ENCODE results near the gene MAP3K1. TPM values are rescaled to one million over a fixed set of nuclear protein-coding genes. Genes with fewer than 3 reads are reported as not detected.
"Not testable (repeated sequence)": the region's sequence is repeated elsewhere in the genome, so short reads cannot be mapped to it uniquely, and the experiment has no call there.

The MAP3K1 gene
- total and polyA plus RNA-seq, 5 donors from 2014 or later: 64.3 to 110 (median 81.1) TPM

DNA sequence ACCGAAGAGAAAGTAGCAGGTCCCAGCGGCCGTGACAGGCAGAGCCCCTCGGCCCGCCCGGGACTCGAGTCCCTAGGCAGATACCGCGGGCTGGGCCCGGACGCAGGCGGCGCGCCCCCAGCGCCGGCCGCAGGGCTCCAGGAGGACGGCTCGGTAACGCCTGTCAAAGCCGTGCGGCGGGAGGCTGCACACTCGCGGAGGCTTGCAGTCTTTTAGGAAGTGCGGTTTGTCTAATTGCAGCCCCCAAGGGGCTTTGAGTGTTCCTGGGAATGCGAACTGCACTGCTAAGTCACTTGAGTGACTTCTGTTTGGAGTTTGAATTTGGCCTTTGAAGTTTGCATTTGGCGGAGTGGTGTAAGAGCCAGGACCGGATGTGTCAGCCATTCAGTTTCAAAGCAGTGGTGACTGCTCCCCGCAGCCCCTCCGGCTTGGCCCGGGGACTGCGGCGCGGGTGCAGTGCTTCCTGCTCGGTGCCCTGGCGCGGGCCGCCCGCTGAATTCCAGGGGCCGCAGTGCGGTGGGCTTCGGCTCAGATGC lies 1.3 kb downstream of the MAP3K1 start:
- H3K4me1 Mint-ChIP-seq: peaks cover 30 to 52% (median 41%) of the 10 kb centered on the region in 4 donors

DNA sequence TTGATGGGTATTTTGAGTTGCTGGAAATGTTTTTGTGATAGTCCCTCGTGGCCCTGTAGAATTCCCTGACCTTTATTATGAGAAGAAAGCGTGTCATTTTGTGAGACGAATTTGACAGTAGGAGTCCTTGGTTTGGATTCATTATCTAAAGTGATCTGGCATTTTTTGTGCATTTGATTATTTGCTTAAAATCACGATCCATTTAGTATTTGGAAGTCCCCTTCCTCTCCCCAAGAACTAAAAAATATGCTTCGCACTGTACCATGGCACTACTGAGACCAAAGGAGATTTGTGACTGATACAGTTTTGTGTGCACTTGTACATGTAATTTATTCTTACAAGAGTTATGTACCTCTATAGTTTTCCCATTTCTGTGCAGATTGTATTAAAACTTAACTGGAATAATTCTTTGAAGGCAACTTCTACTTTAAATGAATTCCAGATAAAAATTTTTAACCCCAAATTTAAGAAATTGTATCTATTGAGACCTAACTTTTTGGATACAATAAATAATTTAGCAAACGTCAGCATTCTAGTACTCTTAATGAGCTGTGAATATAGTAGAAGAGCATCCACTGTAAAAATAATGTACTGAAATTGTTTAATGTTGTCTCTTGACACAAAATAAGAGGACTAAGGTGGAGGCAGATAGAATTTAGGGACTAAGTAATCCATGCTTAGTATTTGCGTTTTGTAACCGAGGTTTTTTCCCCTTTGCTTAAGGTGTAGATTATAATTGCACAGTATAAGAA lies 2.1 kb downstream of the MAP3K1 start:
- Mint-ChIP-seq H3K36me3 (peaks cover 11% of the 10 kb centered on the region), H3K9me3 (peaks cover 0 to 2% (median 0%) of the 10 kb centered on the region in 7 donors), H3K27ac (peak overlapping the region; percentile 91 to 97 (median 93)), H3K4me1 (peaks cover 32 to 60% (median 46%) of the 10 kb centered on the region in 4 donors), H3K27me3 (peaks cover 6% of the 10 kb centered on the region), H3K4me3 (peak overlapping the region; percentile 96 to 100 (median 96))
- Histone ChIP-seq H3K27ac (ENCODE audit: insufficient read depth, low read length, poor library complexity, severe bottlenecking) (peak overlapping the region; percentile 90), H3K27me3 (ENCODE audit: control insufficient read depth, insufficient read depth, low read length) (no peaks in the 10 kb centered on the region), H3K4me3 (ENCODE audit: low read depth, low read length) (peak overlapping the region; percentile 98), H3K9me3 (ENCODE audit: control insufficient read depth in 2 of 2, low read length in 2 of 2) (no peaks in the 10 kb centered on the region), H3K36me3 (ENCODE audit: control insufficient read depth, insufficient read depth, low read length) (peaks cover 8% of the 10 kb centered on the region), H3K4me1 (ENCODE audit: control insufficient read depth, insufficient read depth, low read length, poor library complexity, severe bottlenecking) (peaks cover 48% of the 10 kb centered on the region)
- ATAC-seq (ENCODE audit: low read depth in 2 of 2) (no peak), DNase-seq (peak in 1 of 3 donors; percentile 38)

More for the DNA sequence above, 1.3 kb downstream of the MAP3K1 start:
- peaks cover 9% of the 10 kb centered on the region for H3K36me3 Mint-ChIP-seq
- peaks cover 6% of the 10 kb centered on the region for H3K27me3 Mint-ChIP-seq
- Histone ChIP-seq H3K4me1 (ENCODE audit: control insufficient read depth, insufficient read depth, low read length, poor library complexity, severe bottlenecking) (peaks cover 40% of the 10 kb centered on the region), H3K27ac (ENCODE audit: insufficient read depth, low read length, poor library complexity, severe bottlenecking) (peak overlapping the region; percentile 90), H3K36me3 (ENCODE audit: control insufficient read depth, insufficient read depth, low read length) (peaks cover 8% of the 10 kb centered on the region), H3K9me3 (ENCODE audit: control insufficient read depth in 2 of 2, low read length in 2 of 2) (no peaks in the 10 kb centered on the region), H3K4me3 (ENCODE audit: low read depth, low read length) (peak overlapping the region; percentile 98), H3K27me3 (ENCODE audit: control insufficient read depth, insufficient read depth, low read length) (no peaks in the 10 kb centered on the region)
- H3K4me3 Mint-ChIP-seq: peak overlapping the region; percentile 96 to 100 (median 96)
- peak overlapping the region; percentile 91 to 97 (median 93) for H3K27ac Mint-ChIP-seq
- H3K9me3 Mint-ChIP-seq: peaks cover 0 to 2% (median 0%) of the 10 kb centered on the region in 7 donors
- DNase-seq: peak; percentile 58 to 89 (median 73)
- ATAC-seq (ENCODE audit: low read depth in 2 of 2): peak; percentile 26 to 35

DNA sequence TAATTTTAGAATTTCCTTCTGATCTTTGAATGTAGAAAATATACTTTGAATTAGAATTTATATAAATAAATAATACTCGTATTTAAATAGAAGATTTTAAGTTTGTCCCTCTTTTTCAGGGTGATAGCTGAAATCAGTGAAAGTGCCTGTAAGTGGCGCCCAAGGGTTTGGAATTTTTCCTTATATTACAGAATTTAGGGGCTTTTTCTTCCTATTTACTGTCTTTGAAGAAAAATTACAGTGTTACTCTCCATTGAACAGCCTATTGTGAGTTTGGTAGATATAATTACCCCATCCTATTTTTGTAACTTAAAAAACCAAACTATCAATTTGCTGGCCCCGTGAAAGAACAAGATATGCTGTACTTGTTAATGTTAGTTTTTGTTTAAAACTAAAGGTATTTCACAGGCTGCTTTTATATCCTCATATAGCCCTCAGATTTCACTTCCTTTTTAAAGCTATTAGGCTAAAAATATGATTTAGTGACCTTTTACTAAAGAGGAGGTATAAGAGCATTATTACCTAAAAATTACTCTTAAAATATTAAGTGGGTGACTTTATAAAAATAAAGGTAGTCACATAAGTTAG lies 3.2 kb downstream of the MAP3K1 start:
- peaks cover 0 to 2% (median 0%) of the 10 kb centered on the region in 7 donors for H3K9me3 Mint-ChIP-seq
- peaks cover 10% of the 10 kb centered on the region for H3K36me3 ChIP-seq (ENCODE audit: control insufficient read depth, insufficient read depth, low read length)
- H3K27ac Mint-ChIP-seq: peak overlapping the region; percentile 72 to 94 (median 89)
- peaks cover 6% of the 10 kb centered on the region for H3K27me3 Mint-ChIP-seq
- H3K36me3 Mint-ChIP-seq: peaks cover 20% of the 10 kb centered on the region
- peak overlapping the region; percentile 84 to 100 (median 94) for H3K4me3 Mint-ChIP-seq
- no peaks in the 10 kb centered on the region for H3K27me3 ChIP-seq (ENCODE audit: control insufficient read depth, insufficient read depth, low read length)
- peak overlapping the region; percentile 98 for H3K4me3 ChIP-seq (ENCODE audit: low read depth, low read length)
- peaks cover 59% of the 10 kb centered on the region for H3K4me1 ChIP-seq (ENCODE audit: control insufficient read depth, insufficient read depth, low read length, poor library complexity, severe bottlenecking)
- ATAC-seq (ENCODE audit: low read depth in 2 of 2) (no peak), DNase-seq (no peak)
- H3K4me1 Mint-ChIP-seq: peaks cover 43 to 63% (median 57%) of the 10 kb centered on the region in 4 donors
- peak overlapping the region; percentile 72 for H3K27ac ChIP-seq (ENCODE audit: insufficient read depth, low read length, poor library complexity, severe bottlenecking)
- no peaks in the 10 kb centered on the region for H3K9me3 ChIP-seq (ENCODE audit: control insufficient read depth in 2 of 2, low read length in 2 of 2)

DNA sequence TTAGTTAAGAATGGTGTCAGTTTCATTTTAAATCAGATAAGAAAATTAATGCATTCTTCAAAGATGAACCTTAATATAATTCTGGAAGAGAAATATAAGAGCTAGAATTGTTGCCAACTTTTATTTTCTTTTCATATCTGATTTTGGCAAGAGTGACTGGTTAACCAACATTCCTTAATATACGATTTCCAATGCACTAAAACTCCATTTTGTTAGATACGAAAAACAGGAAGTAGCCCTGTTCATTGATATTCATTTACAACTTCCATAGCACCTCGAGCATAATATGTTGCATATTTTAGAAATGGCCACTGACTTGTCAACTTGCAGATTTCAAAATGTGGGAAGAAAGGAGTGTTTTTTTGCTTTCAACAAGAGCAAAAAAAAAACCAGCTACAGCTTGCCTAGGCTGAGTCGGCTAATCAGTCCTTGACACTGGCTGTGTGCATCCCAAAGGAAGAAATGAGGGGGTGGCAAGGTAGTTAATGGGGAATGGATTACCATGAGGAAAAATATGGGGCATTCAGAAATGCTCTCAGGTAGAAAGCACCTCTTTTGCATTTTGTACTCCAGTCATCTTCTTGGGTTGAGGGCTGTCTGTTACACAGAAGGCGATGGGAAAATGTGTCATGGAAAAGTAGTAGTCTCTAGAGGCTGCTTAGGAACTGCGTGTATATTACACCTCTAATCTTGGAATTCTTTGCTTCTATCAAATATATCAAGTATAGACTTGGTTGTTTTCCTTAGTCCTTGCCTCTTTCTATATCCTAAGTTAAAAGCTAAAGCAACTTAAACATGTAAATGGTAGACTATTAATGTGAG lies 3.9 kb downstream of the MAP3K1 start:
- Mint-ChIP-seq H3K4me3 (peak overlapping the region; percentile 81 to 91 (median 86)), H3K27me3 (peaks cover 2% of the 10 kb centered on the region), H3K4me1 (peaks cover 46 to 64% (median 55%) of the 10 kb centered on the region in 4 donors), H3K36me3 (peaks cover 20% of the 10 kb centered on the region), H3K27ac (peak overlapping the region; percentile 72 to 94 (median 89)), H3K9me3 (peaks cover 0 to under 1% (median 0%) of the 10 kb centered on the region in 7 donors)
- H3K27ac ChIP-seq (ENCODE audit: insufficient read depth, low read length, poor library complexity, severe bottlenecking): peak overlapping the region; percentile 72
- DNase-seq (no peak), ATAC-seq (ENCODE audit: low read depth in 2 of 2) (no peak)
- H3K36me3 ChIP-seq (ENCODE audit: control insufficient read depth, insufficient read depth, low read length): peaks cover 11% of the 10 kb centered on the region
- H3K27me3 ChIP-seq (ENCODE audit: control insufficient read depth, insufficient read depth, low read length): no peaks in the 10 kb centered on the region
- H3K9me3 ChIP-seq (ENCODE audit: control insufficient read depth in 2 of 2, low read length in 2 of 2): no peaks in the 10 kb centered on the region
- peak overlapping the region; percentile 98 for H3K4me3 ChIP-seq (ENCODE audit: low read depth, low read length)
- peaks cover 62% of the 10 kb centered on the region for H3K4me1 ChIP-seq (ENCODE audit: control insufficient read depth, insufficient read depth, low read length, poor library complexity, severe bottlenecking)

DNA sequence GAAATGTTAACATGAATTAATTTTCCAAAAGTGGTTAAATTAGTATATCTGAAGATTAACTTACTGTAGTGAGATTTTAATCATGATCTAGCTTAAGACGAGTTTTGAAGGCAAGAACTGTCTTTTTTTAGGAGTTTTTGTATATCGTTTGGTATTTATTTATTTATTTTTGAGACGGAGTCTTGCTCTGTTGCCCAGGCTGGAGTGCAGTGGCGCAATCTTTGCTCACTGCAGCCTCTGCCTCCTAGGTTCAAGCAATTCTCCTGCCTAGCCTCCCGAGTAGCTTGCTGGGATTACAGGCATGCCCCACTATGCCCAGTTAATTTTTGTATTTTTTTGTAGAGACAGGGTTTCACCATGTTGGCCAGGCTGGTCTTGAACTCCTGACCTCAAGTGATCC lies 6.5 kb downstream of the MAP3K1 start:
- H3K27me3 Mint-ChIP-seq; H3K27me3 ChIP-seq (ENCODE audit: control insufficient read depth, insufficient read depth, low read length); H3K9me3 Mint-ChIP-seq; ATAC-seq (ENCODE audit: low read depth in 2 of 2); H3K9me3 ChIP-seq (ENCODE audit: control insufficient read depth in 2 of 2, low read length in 2 of 2); DNase-seq: not testable (repeated sequence)
- peak overlapping the region; percentile 98 for H3K4me3 ChIP-seq (ENCODE audit: low read depth, low read length)
- peaks cover 24% of the 10 kb centered on the region for H3K36me3 Mint-ChIP-seq
- H3K27ac ChIP-seq (ENCODE audit: insufficient read depth, low read length, poor library complexity, severe bottlenecking): peak overlapping the region; percentile 6
- H3K27ac Mint-ChIP-seq: peak overlapping the region in 2 of 3 donors; percentile 35 to 87
- peaks cover 15% of the 10 kb centered on the region for H3K36me3 ChIP-seq (ENCODE audit: control insufficient read depth, insufficient read depth, low read length)
- peaks cover 52 to 86% (median 78%) of the 10 kb centered on the region in 4 donors for H3K4me1 Mint-ChIP-seq
- H3K4me3 Mint-ChIP-seq: peak overlapping the region; percentile 72 to 83 (median 74)
- peaks cover 88% of the 10 kb centered on the region for H3K4me1 ChIP-seq (ENCODE audit: control insufficient read depth, insufficient read depth, low read length, poor library complexity, severe bottlenecking)

DNA sequence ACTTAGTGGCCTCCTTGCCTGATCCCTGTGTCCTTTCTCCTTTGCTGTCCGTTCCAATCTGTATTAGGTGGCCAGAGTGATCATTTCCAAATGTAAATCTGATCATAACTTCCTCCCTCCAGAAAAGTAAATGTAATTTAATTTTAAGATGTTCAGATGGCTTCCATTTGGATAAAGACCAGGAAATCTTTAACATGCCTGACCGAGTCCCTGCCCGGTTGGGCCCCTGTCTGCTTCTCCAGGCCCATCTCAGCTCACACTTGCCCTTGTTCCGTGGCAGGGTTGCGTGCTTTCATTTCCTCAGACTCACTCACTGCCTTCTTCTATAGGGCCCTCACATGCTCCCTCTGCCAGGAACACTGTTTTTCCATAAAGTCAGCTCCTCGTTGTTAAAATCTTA lies 7.6 kb downstream of the MAP3K1 start:
- peaks cover 43 to 90% (median 81%) of the 10 kb centered on the region in 4 donors for H3K4me1 Mint-ChIP-seq
- Histone ChIP-seq H3K9me3 (ENCODE audit: control insufficient read depth in 2 of 2, low read length in 2 of 2) (no peaks in the 10 kb centered on the region), H3K27me3 (ENCODE audit: control insufficient read depth, insufficient read depth, low read length) (no peaks in the 10 kb centered on the region), H3K27ac (ENCODE audit: insufficient read depth, low read length, poor library complexity, severe bottlenecking) (no peak overlapping the region), H3K4me1 (ENCODE audit: control insufficient read depth, insufficient read depth, low read length, poor library complexity, severe bottlenecking) (peaks cover 96% of the 10 kb centered on the region), H3K4me3 (ENCODE audit: low read depth, low read length) (peak overlapping the region; percentile 98), H3K36me3 (ENCODE audit: control insufficient read depth, insufficient read depth, low read length) (peaks cover 15% of the 10 kb centered on the region)
- DNase-seq: no peak
- ATAC-seq (ENCODE audit: low read depth in 2 of 2): no peak
- no peaks in the 10 kb centered on the region for H3K9me3 Mint-ChIP-seq
- peak overlapping the region; percentile 72 to 83 (median 74) for H3K4me3 Mint-ChIP-seq
- peaks cover 24% of the 10 kb centered on the region for H3K36me3 Mint-ChIP-seq
- no peaks in the 10 kb centered on the region for H3K27me3 Mint-ChIP-seq
- H3K27ac Mint-ChIP-seq: peak overlapping the region; percentile 87 to 97 (median 87)

DNA sequence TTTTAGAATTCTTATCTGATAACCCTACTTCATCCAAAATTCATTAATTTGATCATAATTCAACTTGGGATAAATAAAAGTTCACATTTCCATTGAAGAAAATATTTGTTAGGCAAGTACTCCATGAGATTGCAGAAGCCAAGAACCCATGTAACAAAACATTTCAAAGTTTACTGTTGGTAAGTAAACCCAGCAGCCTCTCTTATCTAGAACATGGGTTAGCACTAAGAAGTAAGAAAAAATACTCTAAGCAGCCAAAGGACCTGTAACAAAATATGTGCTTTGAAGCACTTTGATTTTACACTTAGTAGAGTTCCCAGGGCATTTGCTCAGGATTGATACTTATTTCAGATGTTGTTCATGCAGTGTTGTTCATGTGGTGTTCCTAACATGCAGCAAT lies 8.7 kb downstream of the MAP3K1 start:
- Mint-ChIP-seq H3K4me1 (peaks cover 47 to 95% (median 85%) of the 10 kb centered on the region in 4 donors), H3K27me3 (no peaks in the 10 kb centered on the region), H3K4me3 (peak overlapping the region; percentile 69 to 84 (median 80)), H3K27ac (peak overlapping the region; percentile 11 to 96 (median 31)), H3K9me3 (no peaks in the 10 kb centered on the region), H3K36me3 (peaks cover 24% of the 10 kb centered on the region)
- Histone ChIP-seq H3K9me3 (ENCODE audit: control insufficient read depth in 2 of 2, low read length in 2 of 2) (no peaks in the 10 kb centered on the region), H3K4me1 (ENCODE audit: control insufficient read depth, insufficient read depth, low read length, poor library complexity, severe bottlenecking) (peaks cover 97% of the 10 kb centered on the region), H3K4me3 (ENCODE audit: low read depth, low read length) (peak overlapping the region; percentile 98), H3K27ac (ENCODE audit: insufficient read depth, low read length, poor library complexity, severe bottlenecking) (no peak overlapping the region), H3K27me3 (ENCODE audit: control insufficient read depth, insufficient read depth, low read length) (no peaks in the 10 kb centered on the region), H3K36me3 (ENCODE audit: control insufficient read depth, insufficient read depth, low read length) (peaks cover 15% of the 10 kb centered on the region)
- DNase-seq (no peak), ATAC-seq (ENCODE audit: low read depth in 2 of 2) (no peak)
